Type B pancreatic cell (in vitro differentiated cells): ENCODE results near the gene ADAMTS19. TPM values are rescaled to one million over a fixed set of nuclear protein-coding genes. Genes with fewer than 3 reads are reported as not detected.

Experiments used
- DNase-seq: peaks from one replicate; pipeline ENCODE4 v3.0.0; 2021; ENCODE audit warnings: mixed read lengths; ENCODE audit not compliant: unreplicated experiment; ENCODE audit errors: extremely low spot score
- H3K27ac Mint-ChIP-seq: 2 replicates; pipeline ENCODE4 v1.8.0; 2021; ENCODE audit warnings: mild to moderate bottlenecking, mixed read lengths
- H3K27me3 Mint-ChIP-seq: 2 replicates; pipeline ENCODE4 v1.8.0; 2021; ENCODE audit warnings: mixed read lengths
- H3K36me3 Mint-ChIP-seq: 2 replicates; pipeline ENCODE4 v1.8.0; 2021; ENCODE audit warnings: mixed read lengths
- H3K4me1 Mint-ChIP-seq: one replicate; pipeline ENCODE4 v1.8.0; 2021; ENCODE audit warnings: mixed read lengths; ENCODE audit not compliant: unreplicated experiment
- H3K4me3 Mint-ChIP-seq: 2 replicates; pipeline ENCODE4 v1.8.0; 2021; ENCODE audit warnings: mild to moderate bottlenecking, mixed read lengths
- H3K9me3 Mint-ChIP-seq: 2 replicates; pipeline ENCODE4 v1.8.0; 2021; ENCODE audit warnings: mixed read lengths
- total RNA-seq: library from RNA; stranded (reverse); gene quantifications from 2 replicates; pipeline ENCODE4 v1.2.1, GENCODE V29; 2021; ENCODE audit warnings: low replicate concordance
- TF ChIP-seq, protein P1 (sequence below): fragments of 200-600 bp; sonication (generic); conservative IDR thresholded peaks from 2 replicates; pipeline ENCODE4 v1.5.0; 2021; ENCODE audit warnings: antibody characterized with exemption, mild to moderate bottlenecking

Gene ADAMTS19
- total RNA-seq, 1 donor from 2014 or later: 12.7 TPM

DNA sequence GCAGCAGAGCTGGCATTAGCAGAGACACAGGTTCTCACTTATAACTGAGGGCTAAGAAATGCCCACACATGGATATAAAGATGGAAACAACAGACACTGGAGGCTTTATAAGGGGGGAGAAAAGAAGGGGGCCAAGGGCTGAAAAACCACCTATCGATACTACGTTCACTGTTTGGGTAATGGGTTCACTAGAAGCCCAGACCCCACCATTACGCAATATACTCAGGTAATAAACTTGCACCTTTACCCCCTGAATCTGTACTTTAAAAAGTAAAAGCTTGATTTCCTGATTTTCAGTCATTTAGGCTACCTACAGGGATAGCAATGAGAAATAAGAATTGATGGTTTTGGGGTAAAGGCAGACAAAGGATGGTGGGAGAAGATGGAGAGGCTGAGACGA lies 285.9 kb downstream of the ADAMTS19 start:
- no peak overlapping the region for H3K27ac Mint-ChIP-seq
- H3K4me1 Mint-ChIP-seq: peaks cover 15% of the 10 kb centered on the region
- H3K36me3 Mint-ChIP-seq: no peaks in the 10 kb centered on the region
- no peaks in the 10 kb centered on the region for H3K9me3 Mint-ChIP-seq
- H3K4me3 Mint-ChIP-seq: no peak overlapping the region
- TF ChIP-seq, protein P1, sequence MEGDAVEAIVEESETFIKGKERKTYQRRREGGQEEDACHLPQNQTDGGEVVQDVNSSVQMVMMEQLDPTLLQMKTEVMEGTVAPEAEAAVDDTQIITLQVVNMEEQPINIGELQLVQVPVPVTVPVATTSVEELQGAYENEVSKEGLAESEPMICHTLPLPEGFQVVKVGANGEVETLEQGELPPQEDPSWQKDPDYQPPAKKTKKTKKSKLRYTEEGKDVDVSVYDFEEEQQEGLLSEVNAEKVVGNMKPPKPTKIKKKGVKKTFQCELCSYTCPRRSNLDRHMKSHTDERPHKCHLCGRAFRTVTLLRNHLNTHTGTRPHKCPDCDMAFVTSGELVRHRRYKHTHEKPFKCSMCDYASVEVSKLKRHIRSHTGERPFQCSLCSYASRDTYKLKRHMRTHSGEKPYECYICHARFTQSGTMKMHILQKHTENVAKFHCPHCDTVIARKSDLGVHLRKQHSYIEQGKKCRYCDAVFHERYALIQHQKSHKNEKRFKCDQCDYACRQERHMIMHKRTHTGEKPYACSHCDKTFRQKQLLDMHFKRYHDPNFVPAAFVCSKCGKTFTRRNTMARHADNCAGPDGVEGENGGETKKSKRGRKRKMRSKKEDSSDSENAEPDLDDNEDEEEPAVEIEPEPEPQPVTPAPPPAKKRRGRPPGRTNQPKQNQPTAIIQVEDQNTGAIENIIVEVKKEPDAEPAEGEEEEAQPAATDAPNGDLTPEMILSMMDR: no peak
- no peaks in the 10 kb centered on the region for H3K27me3 Mint-ChIP-seq
- DNase-seq: no peak

DNA sequence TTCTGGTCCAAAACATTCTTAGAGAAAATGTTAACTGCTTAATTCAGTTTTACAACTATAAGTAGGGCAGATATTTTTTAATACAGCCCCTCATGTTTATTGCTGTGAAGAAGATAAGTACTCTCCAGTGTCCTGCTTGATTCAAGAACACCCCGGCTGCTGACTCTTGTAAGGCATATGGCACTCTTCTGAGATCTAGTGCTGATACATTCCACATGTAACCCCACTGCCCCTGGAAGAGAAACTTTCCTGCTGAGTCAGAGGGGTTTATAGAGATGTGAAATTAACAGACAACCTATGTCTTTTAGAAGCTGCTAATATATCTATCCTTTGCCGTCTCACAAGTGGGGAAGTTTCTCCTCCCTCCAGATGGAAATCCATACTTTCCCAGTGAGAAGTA lies 286.8 kb downstream of the ADAMTS19 start:
- DNase-seq: no peak
- no peak overlapping the region for H3K4me3 Mint-ChIP-seq
- H3K4me1 Mint-ChIP-seq: peaks cover 15% of the 10 kb centered on the region
- H3K9me3 Mint-ChIP-seq: no peaks in the 10 kb centered on the region
- no peaks in the 10 kb centered on the region for H3K27me3 Mint-ChIP-seq
- TF ChIP-seq, protein P1: no peak
- no peaks in the 10 kb centered on the region for H3K36me3 Mint-ChIP-seq
- no peak overlapping the region for H3K27ac Mint-ChIP-seq

DNA sequence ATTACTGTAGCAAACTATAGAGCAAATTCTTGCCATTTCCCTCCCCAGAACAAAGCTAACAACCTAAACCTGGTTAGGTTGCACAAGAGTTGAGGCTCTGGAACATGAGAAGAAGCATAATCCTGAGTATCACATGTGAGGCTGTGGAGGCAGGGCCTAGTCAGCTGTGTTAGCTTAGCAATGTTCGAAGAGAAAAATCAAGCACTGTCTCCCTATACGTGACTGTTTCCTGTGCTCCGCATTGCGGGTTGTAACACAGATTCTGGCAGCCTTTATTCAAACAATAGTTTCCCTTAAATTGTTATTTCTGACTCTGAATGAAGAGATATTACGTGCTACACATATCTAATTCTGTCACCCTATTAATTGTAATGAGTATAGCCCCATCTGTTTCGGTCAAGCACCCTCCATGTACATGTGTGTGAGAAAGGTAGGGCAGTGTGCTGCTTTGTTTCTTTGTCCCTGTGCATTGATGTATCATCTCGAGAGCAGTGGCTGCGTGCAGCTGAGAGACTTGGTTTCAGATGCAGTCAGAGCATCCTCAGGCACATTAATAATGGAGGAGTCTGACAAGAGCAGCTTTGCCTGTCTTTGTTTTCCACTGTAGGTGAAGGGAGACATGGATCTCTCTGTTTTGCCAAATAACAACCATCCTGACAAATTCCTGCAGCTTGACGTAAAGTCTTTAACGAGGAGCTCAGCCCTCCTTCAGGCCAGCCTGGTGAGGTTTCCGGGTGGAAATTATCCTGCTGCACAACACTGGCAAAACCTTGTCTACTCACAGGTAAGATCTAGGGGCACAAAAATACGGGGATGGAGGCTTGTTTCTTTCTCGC lies 287.7 kb downstream of the ADAMTS19 start, which contains the start of gene MINAR2:
MINAR2 (plus strand) TSS at position 523 of the 836 bp plus-strand sequence; CDS start at position 620, 97 bp downstream.
- Mint-ChIP-seq H3K27me3 (no peaks in the 10 kb centered on the region), H3K9me3 (no peaks in the 10 kb centered on the region), H3K27ac (no peak within 1 kb of the TSS), H3K36me3 (no peaks in the 10 kb centered on the region), H3K4me1 (peaks cover 15% of the 10 kb centered on the region), H3K4me3 (no peak within 1 kb of the TSS)
- TF ChIP-seq, protein P1: no peak
- DNase-seq: no peak

DNA sequence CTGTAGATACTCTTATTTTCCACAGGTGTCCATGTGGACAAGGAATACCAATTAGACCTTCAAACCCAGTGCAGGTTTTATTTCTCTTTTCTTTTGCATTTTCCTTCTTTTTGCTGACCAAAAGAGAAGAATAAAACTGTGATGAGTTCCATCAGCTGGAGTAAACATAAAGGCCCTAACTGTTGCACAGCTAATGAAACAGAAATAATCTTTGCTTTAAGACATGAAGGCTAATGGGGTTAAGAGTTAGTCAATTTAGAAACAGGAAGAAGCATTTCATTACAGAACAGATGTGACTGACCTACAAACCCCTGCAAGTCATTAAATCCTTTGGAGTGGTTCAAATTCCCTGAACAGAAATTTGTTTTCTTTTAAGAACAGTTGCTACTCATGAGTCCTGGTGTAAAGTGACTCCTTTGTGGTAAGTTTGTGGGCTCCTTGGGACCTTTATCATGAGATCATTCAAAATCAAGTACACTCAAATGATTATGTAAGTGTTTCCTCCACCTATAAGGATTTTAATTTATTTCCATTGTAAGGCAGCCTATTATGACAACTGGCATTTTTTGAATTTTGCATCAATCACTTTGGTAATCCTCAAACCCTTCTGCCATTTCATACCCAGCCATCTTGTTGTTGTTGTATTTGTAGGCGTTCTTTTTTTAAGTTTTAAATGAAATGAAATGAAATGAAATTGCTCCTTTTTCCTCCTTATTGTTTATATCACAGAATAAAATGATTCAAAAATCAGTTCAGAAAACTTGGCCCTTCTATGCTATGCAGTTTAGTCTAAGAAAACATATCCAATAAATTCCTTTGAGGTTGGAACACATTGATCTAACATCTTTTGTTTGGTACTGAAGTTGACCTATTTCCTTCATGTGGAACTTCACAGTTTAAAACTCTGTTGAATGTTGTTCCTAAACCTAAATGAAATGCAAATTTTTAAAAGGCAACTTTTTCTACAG lies 289.1 kb downstream of the ADAMTS19 start:
- no peaks in the 10 kb centered on the region for H3K27me3 Mint-ChIP-seq
- TF ChIP-seq, protein P1: no peak
- peaks cover 15% of the 10 kb centered on the region for H3K4me1 Mint-ChIP-seq
- no peaks in the 10 kb centered on the region for H3K9me3 Mint-ChIP-seq
- H3K27ac Mint-ChIP-seq: no peak overlapping the region
- H3K4me3 Mint-ChIP-seq: no peak overlapping the region
- no peak for DNase-seq
- H3K36me3 Mint-ChIP-seq: no peaks in the 10 kb centered on the region

DNA sequence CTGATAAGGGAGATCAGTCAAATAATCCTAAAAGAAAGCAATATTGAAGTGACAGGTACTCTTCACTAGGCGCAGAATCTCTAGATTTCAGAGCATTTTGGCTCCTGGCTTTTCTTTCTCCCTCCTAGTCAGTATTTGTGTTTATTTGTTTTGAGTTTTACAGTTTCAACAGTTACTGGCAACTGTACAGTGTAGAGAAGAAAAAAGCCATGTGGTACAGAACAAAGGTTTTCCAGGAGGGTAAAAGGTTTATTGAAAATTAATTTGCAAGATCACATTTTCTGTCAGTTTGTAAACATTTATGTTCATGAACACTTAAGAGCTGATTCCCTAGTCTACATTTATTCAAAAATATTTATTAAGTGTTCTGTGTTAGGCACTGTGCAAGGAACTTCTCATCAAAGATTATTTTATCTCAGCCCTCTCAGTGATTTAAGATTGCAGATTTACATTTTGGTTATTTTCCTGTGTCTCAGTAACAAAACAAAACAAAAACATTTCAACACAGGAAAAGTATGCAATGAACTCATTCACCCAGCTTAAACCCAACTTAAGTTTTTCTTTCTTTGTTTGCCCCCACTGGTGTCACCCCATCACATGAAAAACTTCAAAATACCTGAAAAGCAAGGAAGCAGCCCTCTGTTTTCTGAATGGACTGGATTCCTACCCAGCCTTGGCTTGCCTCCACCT lies 300.7 kb downstream of the ADAMTS19 start:
- H3K9me3 Mint-ChIP-seq: no peaks in the 10 kb centered on the region
- no peaks in the 10 kb centered on the region for H3K27me3 Mint-ChIP-seq
- H3K4me1 Mint-ChIP-seq: peaks cover 6% of the 10 kb centered on the region
- H3K36me3 Mint-ChIP-seq: no peaks in the 10 kb centered on the region
- H3K4me3 Mint-ChIP-seq: no peak overlapping the region
- TF ChIP-seq, protein P1: no peak
- no peak for DNase-seq
- H3K27ac Mint-ChIP-seq: peak overlapping the region; percentile 50
